ENCODE data around the gene PKNOX2.

Gene PKNOX2

GRCh38 chr11:125360066-125360465 is 195.5 kb downstream of the PKNOX2 start:
- DNase-seq (ENCODE audit: low spot score): no peak

DNA sequence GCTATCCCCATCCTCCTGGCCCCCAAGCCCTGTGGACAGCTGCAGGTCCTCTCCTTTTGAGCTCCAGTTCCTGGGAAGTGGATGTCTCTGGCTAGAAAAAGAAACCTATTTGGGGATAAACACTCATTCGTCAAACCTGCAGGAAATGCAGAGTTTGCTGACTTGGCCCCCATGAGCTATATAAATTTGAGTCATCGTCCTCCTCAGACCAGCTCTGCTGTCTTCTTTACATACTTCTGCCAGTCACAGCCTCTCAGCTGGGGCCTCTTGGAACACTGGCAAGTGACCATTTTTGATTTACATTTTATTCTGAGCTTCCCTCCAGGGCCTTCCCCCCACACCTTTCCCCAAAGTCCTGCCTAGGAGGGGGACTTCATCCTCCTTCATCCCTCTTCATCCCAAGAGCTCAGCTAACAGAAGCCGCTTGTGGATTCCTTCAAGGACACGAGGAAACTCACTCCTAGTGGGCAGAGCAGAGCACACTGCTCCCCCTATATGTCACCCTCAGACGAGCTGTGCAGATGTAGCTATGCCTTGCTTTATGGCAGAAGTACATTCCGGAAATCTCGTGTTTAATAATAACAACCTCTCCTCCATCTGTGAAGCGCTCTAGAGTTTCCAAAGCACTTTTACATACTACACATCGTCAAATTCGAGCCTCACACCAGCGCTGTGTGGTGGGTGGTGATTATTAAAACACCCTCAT is 199.7 kb downstream of the PKNOX2 start:
- no peak for DNase-seq (ENCODE audit: low spot score)

- DNase-seq (ENCODE audit: low spot score): no peak
Observed at GRCh38 chr11:125365196-125365931, 200.8 kb downstream of the PKNOX2 start.

DNA sequence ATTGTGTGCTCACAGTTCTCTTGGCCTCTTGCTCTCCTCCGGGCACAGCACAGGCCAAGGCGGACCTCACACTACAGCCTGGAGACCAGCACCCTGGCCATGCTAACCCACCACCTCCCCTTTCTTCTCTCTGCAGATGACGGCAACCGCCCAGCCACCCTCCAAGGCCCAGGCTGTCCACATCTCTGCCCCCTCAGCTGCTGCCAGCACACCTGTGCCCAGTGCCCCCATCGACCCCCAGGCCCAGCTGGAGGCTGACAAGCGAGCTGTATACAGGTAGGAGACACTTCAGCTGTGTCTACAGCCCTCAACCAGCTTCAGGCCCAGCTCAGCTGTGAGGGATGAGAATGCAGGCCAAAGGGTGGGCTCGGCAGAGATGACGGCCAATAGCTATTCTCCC is 203.2 kb downstream of the PKNOX2 start:
- no peak for DNase-seq (ENCODE audit: low spot score)

DNA sequence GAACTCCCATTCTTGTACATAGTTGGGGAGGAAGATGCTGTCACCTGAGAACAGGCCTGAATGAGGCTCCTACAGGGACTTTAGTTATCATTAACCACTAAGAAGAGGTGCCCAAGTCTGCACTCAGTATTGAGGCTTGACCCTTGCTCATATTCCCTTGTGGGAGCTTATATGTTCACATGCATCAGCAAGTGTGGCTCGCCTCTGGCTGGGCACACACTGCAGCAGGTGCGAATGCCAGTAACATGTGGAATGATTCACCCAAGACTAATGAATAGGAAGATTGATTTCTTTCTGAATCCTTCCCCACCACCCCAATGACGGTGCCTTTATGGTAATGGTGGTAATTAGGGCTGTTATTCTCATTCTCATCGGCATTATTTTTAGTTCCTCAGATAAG is 204.2 kb downstream of the PKNOX2 start:
- DNase-seq (ENCODE audit: low spot score): no peak

DNA sequence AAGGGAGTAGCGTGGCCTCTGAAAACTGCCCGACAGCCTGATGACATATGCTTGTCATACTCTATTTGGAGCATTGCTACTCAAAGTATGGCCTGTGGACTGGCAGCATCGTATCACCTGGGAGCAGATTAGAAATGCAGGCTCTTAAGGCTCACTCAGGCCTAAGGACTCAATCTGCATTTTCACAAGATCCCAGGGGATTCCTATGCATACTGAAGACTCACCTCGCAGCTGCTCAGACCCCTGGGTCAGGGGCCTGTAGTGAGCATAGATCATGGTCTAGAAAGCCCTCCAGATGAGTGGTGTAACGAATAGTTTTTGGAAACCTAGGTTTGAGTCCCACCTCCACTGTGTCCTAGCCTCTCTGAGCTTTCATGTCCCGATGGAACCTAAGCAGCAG is 205.3 kb downstream of the PKNOX2 start:
- no peak for DNase-seq (ENCODE audit: low spot score)

GRCh38 chr11:125370561-125371389 is 206.2 kb downstream of the PKNOX2 start:
- no peak for DNase-seq (ENCODE audit: low spot score)

DNA sequence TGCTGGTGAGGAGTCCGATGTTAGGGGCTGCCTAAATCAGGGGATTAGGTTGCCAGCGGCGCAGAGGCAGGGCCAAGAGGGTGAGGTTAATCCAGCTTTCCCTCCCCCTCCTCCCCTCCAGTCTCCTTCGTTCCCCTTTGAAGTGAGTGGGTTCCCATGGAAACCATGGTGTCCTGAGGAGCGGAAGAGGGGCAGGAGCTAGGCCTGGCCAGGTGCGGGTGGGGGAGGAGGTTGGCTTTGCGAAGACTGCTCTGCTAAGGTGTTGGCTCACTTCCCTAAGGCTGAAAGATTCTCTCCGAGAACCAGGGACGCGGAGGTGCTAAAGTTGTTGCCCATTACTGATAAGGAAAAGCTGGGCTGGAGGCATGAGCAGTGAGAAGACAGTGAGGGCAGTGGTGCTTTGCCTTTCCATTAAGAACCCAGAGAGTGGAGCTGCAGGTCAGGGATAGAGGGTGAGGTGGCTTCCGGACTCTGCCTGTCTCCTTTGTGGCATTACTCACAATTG is 206.9 kb downstream of the PKNOX2 start:
- peak; percentile 6 for DNase-seq (ENCODE audit: low spot score)

GRCh38 chr11:125372088-125372487 is 207.5 kb downstream of the PKNOX2 start:
- DNase-seq (ENCODE audit: low spot score): no peak

- DNase-seq (ENCODE audit: low spot score): no peak
Observed at GRCh38 chr11:125372911-125373310, 208.4 kb downstream of the PKNOX2 start.

- no peak for DNase-seq (ENCODE audit: low spot score)
Observed at GRCh38 chr11:125373426-125374391, 209.2 kb downstream of the PKNOX2 start.

GRCh38 chr11:125374398-125374797 is 209.8 kb downstream of the PKNOX2 start:
- DNase-seq (ENCODE audit: low spot score): no peak

DNA sequence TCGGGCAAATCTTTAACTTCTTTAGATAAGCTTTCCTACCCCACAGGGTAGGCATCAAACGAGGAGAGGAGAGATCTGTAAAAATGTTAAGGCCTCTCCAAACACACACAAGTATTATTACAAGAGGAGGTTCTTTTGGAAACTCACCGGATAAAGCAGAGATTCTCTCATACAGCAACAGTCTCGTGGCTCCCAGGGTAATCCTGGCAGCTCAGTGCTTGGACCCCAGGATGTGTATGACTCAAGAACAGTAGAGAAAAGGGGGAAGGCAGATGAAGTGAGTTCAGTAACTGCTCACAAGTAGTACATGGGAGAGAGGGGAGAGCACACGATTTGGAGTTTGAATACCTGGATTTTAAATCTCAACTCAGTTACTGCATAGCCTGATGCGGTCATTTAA is 210.6 kb downstream of the PKNOX2 start:
- DNase-seq (ENCODE audit: low spot score): no peak

GRCh38 chr11:125376117-125376516 is 211.6 kb downstream of the PKNOX2 start:
- no peak for DNase-seq (ENCODE audit: low spot score)

DNA sequence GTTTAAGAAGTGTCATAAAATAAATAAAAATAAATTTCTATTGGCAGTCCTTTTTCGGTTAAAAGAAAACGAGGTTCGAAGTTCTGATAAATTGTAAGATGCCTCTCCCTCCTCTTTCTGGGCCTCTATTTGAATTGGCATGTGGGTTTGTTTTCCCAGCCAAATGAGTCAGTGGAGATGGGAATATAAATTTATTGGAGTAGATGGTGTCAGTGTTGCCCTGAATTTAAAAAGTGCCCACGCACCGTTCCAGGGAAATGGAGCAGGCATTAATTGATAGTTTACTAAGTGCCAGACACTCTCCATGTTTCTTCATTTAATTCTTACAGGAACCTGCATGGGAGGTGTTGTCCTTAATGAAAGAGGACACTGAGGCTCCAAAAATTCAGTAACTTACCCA is 212.3 kb downstream of the PKNOX2 start:
- DNase-seq (ENCODE audit: low spot score): no peak

DNA sequence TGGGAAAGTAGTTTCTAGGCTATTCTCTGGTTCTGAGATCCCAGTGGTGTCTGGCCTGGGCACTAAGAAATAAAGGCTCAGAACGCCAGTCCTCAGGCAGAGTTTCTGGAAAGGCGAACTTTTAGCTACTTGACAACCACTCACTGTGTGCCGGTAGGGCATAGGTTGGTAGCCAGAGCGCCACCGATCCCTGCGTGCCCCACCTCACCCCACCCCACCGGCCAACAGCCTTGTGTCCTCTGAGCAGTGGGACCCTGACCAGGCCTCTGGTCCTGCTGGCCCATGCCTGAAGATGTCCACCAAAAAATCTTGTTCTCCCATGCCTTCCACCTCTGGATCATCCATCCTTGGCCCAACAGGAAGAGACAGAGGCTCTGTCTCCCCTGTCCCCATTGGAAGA is 213.5 kb downstream of the PKNOX2 start:
- no peak for DNase-seq (ENCODE audit: low spot score)

DNA sequence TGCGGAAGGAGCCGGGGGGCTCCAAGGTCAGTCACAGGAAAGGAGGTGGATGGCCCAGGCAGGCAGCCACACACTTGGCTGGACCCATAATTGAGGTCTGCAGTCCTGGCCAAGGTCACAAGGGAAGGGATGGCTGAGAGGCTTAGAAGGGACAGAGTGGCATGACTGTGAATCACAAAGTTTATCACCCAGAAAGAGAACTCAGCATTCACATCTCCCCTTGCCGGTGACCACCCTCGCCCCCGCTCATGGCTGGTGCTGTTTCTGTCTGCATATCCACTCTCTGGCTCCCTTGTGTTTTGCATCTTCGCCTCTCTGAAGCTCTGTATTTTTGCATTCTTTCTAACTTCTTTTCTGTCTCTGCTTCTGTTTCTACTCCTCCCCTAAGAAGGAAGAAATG is 214.0 kb downstream of the PKNOX2 start:
- no peak for DNase-seq (ENCODE audit: low spot score)

- no peak for DNase-seq (ENCODE audit: low spot score)
Observed at GRCh38 chr11:125379565-125379964, 215.0 kb downstream of the PKNOX2 start.

- DNase-seq (ENCODE audit: low spot score): no peak
Observed at GRCh38 chr11:125379981-125380380, 215.4 kb downstream of the PKNOX2 start.

GRCh38 chr11:125380756-125381445 is 216.3 kb downstream of the PKNOX2 start:
- no peak for DNase-seq (ENCODE audit: low spot score)

GRCh38 chr11:125381499-125382044 is 217.0 kb downstream of the PKNOX2 start:
- DNase-seq (ENCODE audit: low spot score): no peak
